SK-MEL-5 (cell line): Measurements from ENCODE around the gene TRIM17. TPM values are rescaled to one million over a fixed set of nuclear protein-coding genes. Genes with fewer than 3 reads are reported as not detected.

ENCODE experiments used
- DNase-seq: peaks from one replicate; pipeline ENCODE4 v3.0.0-alpha.2; 2016; ENCODE audit warnings: low read depth, low spot score
- in situ Hi-C: cut with HindIII; loops from 2 replicates; pipeline ENCODE4 v1.10.0; 2016; ENCODE audit warnings: low sequenced_read_pairs, high pct_unique_total_duplicates, low pct_unique_long_range_greater_than_20kb
- total RNA-seq: library from RNA; depleted of rRNA; stranded (reverse); fragments of >200 nt; shearing (Covaris generic); gene quantifications from 2 replicates; pipeline ENCODE4 v1.2.3, GENCODE V29; 2014

TRIM17 gene
- total RNA-seq, 1 experiment from 2014 or later = not detected

GRCh38 chr1:228426518-228427175, 10.0 kb upstream of the TRIM17 start:
- no peak for DNase-seq
- in situ Hi-C loops = no loop called here

- no peak for DNase-seq
- in situ Hi-C loops = no loop called here
These were observed 8.3 kb upstream of the TRIM17 start for GRCh38 chr1:228424685-228425660.

- DNase-seq = no peak
- in situ Hi-C loops = no loop called here
These were observed 6.9 kb upstream of the TRIM17 start for GRCh38 chr1:228423404-228424053.

- no peak for DNase-seq
- in situ Hi-C loops = no loop called here
These were observed 4.5 kb upstream of the TRIM17 start for GRCh38 chr1:228420968-228421826.

GRCh38 chr1:228417483-228418203, 982 bp upstream of the TRIM17 start:
- in situ Hi-C loops = no loop called here
- no peak for DNase-seq

GRCh38 chr1:228417061-228417460, 400 bp upstream of the TRIM17 start:
- in situ Hi-C loops = no loop called here
- DNase-seq = no peak

DNA sequence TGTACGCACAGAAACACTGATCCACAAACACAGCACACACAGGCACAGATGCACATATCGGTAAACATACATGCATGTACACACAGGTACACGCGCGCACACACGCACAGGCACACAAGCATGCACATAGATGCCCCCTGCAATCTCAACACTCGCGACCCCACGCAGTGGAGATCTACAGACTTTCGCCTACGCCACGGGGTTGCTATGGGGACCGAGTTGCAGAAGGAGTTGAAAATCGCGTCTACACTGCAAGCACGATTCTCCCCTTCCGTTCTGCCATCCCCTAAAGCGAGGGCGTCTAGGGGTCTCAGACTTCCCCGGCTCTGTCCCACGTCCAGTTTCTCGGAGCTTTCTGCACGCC, 826 bp downstream of the TRIM17 start:
- DNase-seq = no peak
- in situ Hi-C loops = no loop called here

DNA sequence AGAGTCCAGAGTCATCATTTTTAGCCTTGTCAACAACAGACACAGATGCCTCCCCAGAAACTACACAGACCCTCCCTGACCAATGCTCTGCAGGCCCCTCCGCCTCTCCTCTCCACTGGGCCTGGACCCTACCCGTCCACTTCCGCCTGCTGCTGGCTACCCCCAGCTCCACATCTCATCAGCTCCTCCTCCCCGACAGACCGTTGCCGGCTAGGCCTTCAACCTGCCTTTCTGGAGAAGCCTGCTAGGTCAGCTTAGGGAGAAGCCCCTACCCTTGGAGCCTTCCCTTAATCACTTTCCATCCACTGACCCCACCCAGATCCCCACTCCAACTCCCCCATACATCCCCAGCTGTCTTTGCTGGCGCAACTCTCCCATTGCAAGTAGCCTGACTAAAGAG, 1.4 kb downstream of the TRIM17 start:
- in situ Hi-C loops = no loop called here
- no peak for DNase-seq

GRCh38 chr1:228414511-228415211, 2.0 kb downstream of the TRIM17 start:
- in situ Hi-C loops = no loop called here
- no peak for DNase-seq

GRCh38 chr1:228413241-228414010, 3.2 kb downstream of the TRIM17 start:
- in situ Hi-C loops = no loop called here
- DNase-seq = no peak

GRCh38 chr1:228411548-228412430, 4.9 kb downstream of the TRIM17 start:
- no peak for DNase-seq
- in situ Hi-C loops = no loop called here

- no peak for DNase-seq
- in situ Hi-C loops = no loop called here
These were observed 5.5 kb downstream of the TRIM17 start for GRCh38 chr1:228411121-228411520.

DNA sequence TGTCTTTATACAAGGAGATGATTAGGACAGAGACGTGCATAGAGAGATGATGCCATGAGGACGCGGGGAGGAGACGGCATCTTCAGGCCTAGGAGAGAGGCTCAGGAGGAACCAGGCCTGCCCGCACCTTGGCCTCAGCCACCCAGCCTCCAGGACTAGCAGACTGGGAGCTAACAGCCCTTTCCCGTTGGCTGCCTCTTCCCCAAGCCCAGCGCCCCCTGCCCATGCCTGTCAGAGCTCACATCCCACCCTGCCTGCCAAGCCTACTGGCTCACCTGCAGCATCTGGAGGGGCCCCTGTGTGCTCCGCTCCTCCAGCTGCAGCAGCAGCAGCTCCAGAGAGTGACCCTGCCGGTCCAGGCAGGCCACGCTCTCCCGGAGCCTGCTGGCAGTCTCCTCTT, 6.0 kb downstream of the TRIM17 start:
- in situ Hi-C loops = no loop called here
- DNase-seq = no peak

- no peak for DNase-seq
- in situ Hi-C loops = no loop called here
These were observed 6.6 kb downstream of the TRIM17 start for GRCh38 chr1:228410015-228410414.
